ENCODE results near the gene R3HDM2. TPM values are rescaled to one million over a fixed set of nuclear protein-coding genes. Genes with fewer than 3 reads are reported as not detected.

R3HDM2 gene
- total and polyA plus RNA-seq, 2 of the 13 experiments (the other 11 are each of a cell fraction or from before 2014, with no cell fraction given) = 11.1 to 23.5 TPM

DNA sequence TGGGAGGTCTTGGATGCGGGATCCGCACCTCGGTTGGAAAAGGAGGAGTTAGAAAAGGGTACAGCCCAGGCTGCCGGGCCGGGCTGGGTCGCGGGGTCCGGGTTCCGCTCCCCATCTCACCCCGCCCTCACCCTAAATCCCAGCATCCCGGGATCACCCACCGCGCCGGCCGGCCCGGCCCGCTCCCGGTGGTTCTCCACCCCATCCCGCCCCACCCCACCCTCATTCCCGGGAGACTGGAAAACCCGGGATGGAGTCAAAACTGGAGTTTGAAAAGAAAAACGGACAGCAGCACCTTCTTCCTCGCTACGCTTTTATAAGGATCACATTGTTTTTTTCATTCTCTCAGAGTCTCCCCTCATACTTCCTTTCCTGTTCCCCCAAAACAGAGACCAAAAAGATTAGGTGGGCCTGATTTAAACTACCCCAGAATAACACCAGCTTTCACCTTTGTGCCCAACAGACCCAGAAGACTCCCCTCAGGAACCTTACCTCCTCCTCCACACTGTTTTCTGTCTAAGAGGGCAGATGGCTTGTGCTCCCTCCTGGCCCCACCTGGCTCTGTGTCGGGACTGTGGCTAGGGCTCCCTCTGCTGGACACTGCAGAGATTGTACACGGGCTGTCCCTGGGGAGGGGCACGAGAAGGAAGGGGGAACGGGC, 31.5 kb upstream of the R3HDM2 start (continued):
- TF ChIP-seq, protein P1, sequence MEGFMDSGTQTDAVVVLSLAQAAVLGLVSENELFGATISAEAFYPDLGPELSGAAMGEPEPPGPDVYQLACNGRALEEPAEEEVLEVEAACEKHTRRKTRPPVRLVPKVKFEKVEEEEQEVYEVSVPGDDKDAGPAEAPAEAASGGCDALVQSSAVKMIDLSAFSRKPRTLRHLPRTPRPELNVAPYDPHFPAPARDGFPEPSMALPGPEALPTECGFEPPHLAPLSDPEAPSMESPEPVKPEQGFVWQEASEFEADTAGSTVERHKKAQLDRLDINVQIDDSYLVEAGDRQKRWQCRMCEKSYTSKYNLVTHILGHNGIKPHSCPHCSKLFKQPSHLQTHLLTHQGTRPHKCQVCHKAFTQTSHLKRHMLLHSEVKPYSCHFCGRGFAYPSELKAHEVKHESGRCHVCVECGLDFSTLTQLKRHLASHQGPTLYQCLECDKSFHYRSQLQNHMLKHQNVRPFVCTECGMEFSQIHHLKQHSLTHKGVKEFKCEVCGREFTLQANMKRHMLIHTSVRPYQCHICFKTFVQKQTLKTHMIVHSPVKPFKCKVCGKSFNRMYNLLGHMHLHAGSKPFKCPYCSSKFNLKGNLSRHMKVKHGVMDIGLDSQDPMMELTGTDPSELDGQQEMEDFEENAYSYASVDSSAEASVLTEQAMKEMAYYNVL (CRISPR knock-in tag; IDR thresholded peaks at IDR 0.05; ENCODE audit: borderline replicate concordance) = 0 out of 2 replicates have a peak, but pooled peaks have one; percentile 39
- TF ChIP-seq ZNF205 (CRISPR knock-in tag; IDR thresholded peaks at IDR 0.05) (no peak), KLF6 (CRISPR knock-in tag; IDR thresholded peaks at IDR 0.05) (no peak), ZNF501 (CRISPR knock-in tag; IDR thresholded peaks at IDR 0.05) (no peak), KLF16 (CRISPR knock-in tag; IDR thresholded peaks at IDR 0.05) (peak in 1 of 2 experiments; percentile 57; a peak in 1 of 4 replicates), EP300 (IDR thresholded peaks at IDR 0.05; ENCODE audit: low read depth in 2 of 2, low read length in 2 of 2) (no peak), EP300 (CRISPR knock-in tag; IDR thresholded peaks at IDR 0.05; ENCODE audit: borderline replicate concordance) (no peak), SKI (IDR thresholded peaks at IDR 0.05; ENCODE audit: partially characterized antibody) (peak; percentile 23), ZNF331 (CRISPR knock-in tag; IDR thresholded peaks at IDR 0.05) (no peak), RCOR2 (CRISPR knock-in tag; IDR thresholded peaks at IDR 0.05) (no peak), NCOA1 (CRISPR knock-in tag; IDR thresholded peaks at IDR 0.05) (no peak), ZNF256 (CRISPR knock-in tag; conservative IDR thresholded peaks at IDR 0.05) (no peak), GFI1 (CRISPR knock-in tag; IDR thresholded peaks at IDR 0.05; ENCODE audit: borderline replicate concordance) (no peak), HMG20B (CRISPR knock-in tag; conservative IDR thresholded peaks at IDR 0.05) (no peak), MAZ (IDR thresholded peaks at IDR 0.05; ENCODE audit: borderline replicate concordance, low read depth, low read length) (peak; percentile 86; the same call in 1 of the 2 replicates), MAZ (CRISPR knock-in tag; IDR thresholded peaks at IDR 0.05; ENCODE audit: low read depth) (peak; percentile 87), ZNF577 (CRISPR knock-in tag; IDR thresholded peaks at IDR 0.05; ENCODE audit: borderline replicate concordance, low read depth) (no peak), HCFC1 (IDR thresholded peaks at IDR 0.05; ENCODE audit: low read depth, low read length) (no peak), HNRNPH1 (optimal IDR thresholded peaks at IDR 0.05; ENCODE audit: low read depth, low read length) (no peak), ATF7 (IDR thresholded peaks at IDR 0.05) (no peak), ATF7 (CRISPR knock-in tag; IDR thresholded peaks at IDR 0.05) (no peak), ZMYM4 (CRISPR knock-in tag; IDR thresholded peaks at IDR 0.05) (0 out of 2 replicates have a peak, but pooled peaks have one; percentile 20), SCMH1 (CRISPR knock-in tag; IDR thresholded peaks at IDR 0.05; ENCODE audit: borderline replicate concordance) (no peak), BORCS8-MEF2B (CRISPR knock-in tag; IDR thresholded peaks at IDR 0.05) (peak; percentile 46; the same call in 1 of the 2 replicates), ZMAT3 (CRISPR knock-in tag; conservative IDR thresholded peaks at IDR 0.05) (0 out of 2 replicates have a peak, but pooled peaks have one; percentile 27), ZNF816 (CRISPR knock-in tag; IDR thresholded peaks at IDR 0.05; ENCODE audit: borderline replicate concordance) (no peak), SSRP1 (CRISPR knock-in tag; IDR thresholded peaks at IDR 0.05) (no peak), ZNF234 (CRISPR knock-in tag; conservative IDR thresholded peaks at IDR 0.05) (no peak), DNMT3B (CRISPR knock-in tag; conservative IDR thresholded peaks at IDR 0.05) (no peak)
- TF ChIP-seq, protein P2, sequence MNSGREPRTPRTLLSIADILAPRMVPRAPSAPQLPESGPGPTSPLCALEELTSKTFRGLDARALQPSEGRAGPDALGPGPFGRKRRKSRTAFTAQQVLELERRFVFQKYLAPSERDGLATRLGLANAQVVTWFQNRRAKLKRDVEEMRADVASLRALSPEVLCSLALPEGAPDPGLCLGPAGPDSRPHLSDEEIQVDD (CRISPR knock-in tag; IDR thresholded peaks at IDR 0.05; ENCODE audit: borderline replicate concordance) = no peak
